Thyroid gland (tissue), 4 donors: ENCODE measurements around the gene PRKCQ. TPM values are rescaled to one million over a fixed set of nuclear protein-coding genes. Genes with fewer than 3 reads are reported as not detected.

Experiments used
- DNase-seq, 2 donors: peaks; one replicate each; pipeline ENCODE4 v3.0.0-alpha.2; 2019
- H3K27ac ChIP-seq, 3 donors: fragments of 200-600 bp; sonication (generic); 1 replicate in 2 of 3; 2 replicates in 1 of 3; pipeline ENCODE4 v1.5.1; 2016 to 2019; ENCODE audit warnings: mild to moderate bottlenecking in 1 of 3, moderate library complexity in 1 of 3
- H3K27me3 ChIP-seq: fragments of 200-600 bp; sonication (generic); one replicate; pipeline ENCODE4 v1.5.1; 2019
- H3K36me3 ChIP-seq, 2 donors: fragments of 200-600 bp; sonication (generic); one replicate each; pipeline ENCODE4 v1.5.1; 2016 to 2019
- H3K4me1 ChIP-seq, 2 donors: fragments of 200-600 bp; sonication (generic); one replicate each; pipeline ENCODE4 v1.5.1; 2017 to 2019
- H3K4me3 ChIP-seq, 3 donors: fragments of 200-600 bp; sonication (generic); replicated peaks in 1 of 3; 1 replicate in 2 of 3; 2 replicates in 1 of 3; pipeline ENCODE4 v1.5.1; 2016; ENCODE audit warnings: mild to moderate bottlenecking in 1 of 3
- H3K9me3 ChIP-seq: fragments of 200-600 bp; sonication (generic); one replicate; pipeline ENCODE4 v1.5.1; 2017
- CTCF ChIP-seq, 6 experiments: fragments of 200-600 bp in 3 of 6; fragments of 450-650 bp in 3 of 6; sonication (generic) in 3 of 6; IDR thresholded peaks; one replicate each; pipeline ENCODE4 v1.5.1; 2016 to 2019; ENCODE audit warnings: antibody characterized with exemption in 6 of 6, mild to moderate bottlenecking in 2 of 6, inconsistent platforms in 1 of 6, moderate library complexity in 1 of 6
- POLR2A ChIP-seq, 2 donors: fragments of 450-650 bp; IDR thresholded peaks; one replicate each; pipeline ENCODE4 v1.6.1; 2017; ENCODE audit warnings: antibody characterized with exemption in 2 of 2, mild to moderate bottlenecking in 2 of 2, moderate library complexity in 1 of 2
- WGBS, 2 donors: methylation state at CpG; one replicate each; pipeline ENCODE4 v1.1.5; 2017; 5-methylcytosine and 5-hydroxymethylcytosine counted together
- intact Hi-C: fragments of 100-400 bp; cut with DNase I; formaldehyde crosslinking; loops from one replicate; pipeline ENCODE4 v1.15.1; 2023
- total RNA-seq, 4 donors: library from RNA; depleted of rRNA; stranded (reverse); fragments of >200 nt; gene quantifications; one replicate each; pipeline ENCODE4 v1.2.3, GENCODE V29; 2016

PRKCQ gene
- total RNA-seq, 4 donors from 2014 or later = 24.2 to 45.7 (median 34.5) TPM

DNA sequence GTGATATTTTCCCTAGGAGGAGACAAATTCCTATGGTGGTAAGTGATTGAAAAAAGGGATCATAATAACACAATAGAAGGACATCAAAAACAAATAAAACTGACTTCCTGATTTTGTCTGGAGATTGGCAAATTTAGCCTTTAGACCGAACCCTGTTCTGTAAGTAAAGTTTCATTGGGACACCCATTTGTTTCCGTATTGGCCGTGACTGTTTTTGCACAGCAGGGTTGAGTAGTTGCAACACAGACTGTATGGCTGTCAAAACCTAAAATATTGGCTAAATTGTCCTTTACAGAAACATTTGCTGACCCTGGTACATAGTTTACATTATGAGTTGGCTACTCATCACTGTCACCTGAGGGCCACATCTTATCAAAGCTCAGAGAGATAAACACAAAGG, 168.6 kb downstream of the PRKCQ start:
- intact Hi-C loops = no loop called here

GRCh38 chr10:6410830-6411229, 169.2 kb downstream of the PRKCQ start:
- Histone ChIP-seq H3K36me3 (no peaks in the 10 kb centered on the region), H3K4me3 (no peak overlapping the region), H3K27ac (no peak overlapping the region), H3K9me3 (no peaks in the 10 kb centered on the region), H3K4me1 (peaks cover 0 to 4% of the 10 kb centered on the region in 2 donors), H3K27me3 (no peaks in the 10 kb centered on the region)
- intact Hi-C loops = no loop called here
- WGBS, 2 donors = 91 to 97% methylated on average over 15 of the region's 15 CpGs
- DNase-seq = no peak
- TF ChIP-seq POLR2A (IDR thresholded peaks at IDR 0.05) (no peak), CTCF (IDR thresholded peaks at IDR 0.05) (no peak)

More for the DNA sequence above, 168.6 kb downstream of the PRKCQ start:
- Histone ChIP-seq H3K36me3 (no peaks in the 10 kb centered on the region), H3K27ac (no peak overlapping the region), H3K9me3 (no peaks in the 10 kb centered on the region), H3K4me3 (no peak overlapping the region), H3K27me3 (no peaks in the 10 kb centered on the region), H3K4me1 (peaks cover 0 to 4% of the 10 kb centered on the region in 2 donors)
- no peak for DNase-seq
- 87 to 92% methylated on average over 3 of the region's 3 CpGs for WGBS, 2 donors
- TF ChIP-seq POLR2A (IDR thresholded peaks at IDR 0.05) (no peak), CTCF (IDR thresholded peaks at IDR 0.05) (no peak)

DNA sequence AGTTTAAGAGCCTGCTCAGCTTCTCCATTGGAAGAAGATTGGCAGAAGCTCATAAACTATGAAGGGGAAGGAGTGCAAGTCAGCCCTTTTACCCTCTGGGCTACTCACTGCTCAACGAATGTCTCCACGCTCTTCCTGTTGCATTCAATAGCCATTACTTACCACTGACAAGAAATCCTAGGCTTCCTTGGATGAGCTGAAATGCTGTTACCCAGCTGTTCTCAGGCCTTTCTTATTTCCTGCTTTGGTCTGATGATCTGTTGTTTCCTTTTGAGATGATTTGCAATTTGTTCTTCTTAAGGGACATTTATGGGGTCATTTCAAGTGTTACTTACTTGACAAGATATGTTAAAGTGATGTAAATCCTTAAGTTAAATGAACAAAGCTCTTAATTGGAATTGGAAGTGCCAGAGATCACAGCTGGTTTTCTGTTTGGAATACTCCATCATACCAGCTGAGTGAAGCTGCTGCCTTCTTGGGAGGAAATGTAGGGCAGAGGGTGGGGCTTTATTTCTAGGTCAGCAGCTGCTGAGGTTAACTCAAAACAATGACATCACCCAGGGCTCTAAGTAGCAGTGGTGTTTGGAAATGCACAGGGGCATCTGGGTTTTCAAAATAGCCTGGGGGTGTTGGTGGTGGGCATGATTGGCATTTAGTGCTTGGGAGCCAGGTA, 170.0 kb downstream of the PRKCQ start:
- WGBS, 2 donors = 54 to 73% methylated on average over 2 of the region's 2 CpGs
- H3K4me1 ChIP-seq = peaks cover 0 to 4% of the 10 kb centered on the region in 2 donors
- H3K27me3 ChIP-seq = no peaks in the 10 kb centered on the region
- H3K27ac ChIP-seq = peak overlapping the region in 1 of 3 donors; percentile 21
- intact Hi-C loops = no loop called here
- no peak for DNase-seq
- no peaks in the 10 kb centered on the region for H3K9me3 ChIP-seq
- H3K4me3 ChIP-seq = no peak overlapping the region
- no peaks in the 10 kb centered on the region for H3K36me3 ChIP-seq
- TF ChIP-seq CTCF (IDR thresholded peaks at IDR 0.05) (no peak), POLR2A (IDR thresholded peaks at IDR 0.05) (no peak)

- intact Hi-C loops = no loop called here
- DNase-seq = no peak
- Histone ChIP-seq H3K27ac (no peak overlapping the region), H3K36me3 (no peaks in the 10 kb centered on the region), H3K27me3 (no peaks in the 10 kb centered on the region), H3K4me1 (peaks cover 0 to 4% of the 10 kb centered on the region in 2 donors), H3K4me3 (no peak overlapping the region), H3K9me3 (no peaks in the 10 kb centered on the region)
- 92 to 93% methylated on average over 3 of the region's 3 CpGs for WGBS, 2 donors
- no peak for TF ChIP-seq CTCF (IDR thresholded peaks at IDR 0.05)
- no peak for TF ChIP-seq POLR2A (IDR thresholded peaks at IDR 0.05)
These were observed 171.3 kb downstream of the PRKCQ start for GRCh38 chr10:6408799-6409198.

- Histone ChIP-seq H3K27me3 (no peaks in the 10 kb centered on the region), H3K4me3 (no peak overlapping the region), H3K27ac (no peak overlapping the region), H3K4me1 (peaks cover 0 to 4% of the 10 kb centered on the region in 2 donors), H3K9me3 (no peaks in the 10 kb centered on the region), H3K36me3 (no peaks in the 10 kb centered on the region)
- DNase-seq = no peak
- 92 to 98% methylated on average over 11 of the region's 11 CpGs for WGBS, 2 donors
- intact Hi-C loops = no loop called here
- TF ChIP-seq POLR2A (IDR thresholded peaks at IDR 0.05) (no peak), CTCF (IDR thresholded peaks at IDR 0.05) (no peak)
These were observed 172.9 kb downstream of the PRKCQ start for GRCh38 chr10:6407034-6407721.
